ENCODE measurements around the gene SLC34A3. TPM values are rescaled to one million over a fixed set of nuclear protein-coding genes. Genes with fewer than 3 reads are reported as not detected.

The SLC34A3 gene
- total RNA-seq: not detected

- TF ChIP-seq, protein P1, sequence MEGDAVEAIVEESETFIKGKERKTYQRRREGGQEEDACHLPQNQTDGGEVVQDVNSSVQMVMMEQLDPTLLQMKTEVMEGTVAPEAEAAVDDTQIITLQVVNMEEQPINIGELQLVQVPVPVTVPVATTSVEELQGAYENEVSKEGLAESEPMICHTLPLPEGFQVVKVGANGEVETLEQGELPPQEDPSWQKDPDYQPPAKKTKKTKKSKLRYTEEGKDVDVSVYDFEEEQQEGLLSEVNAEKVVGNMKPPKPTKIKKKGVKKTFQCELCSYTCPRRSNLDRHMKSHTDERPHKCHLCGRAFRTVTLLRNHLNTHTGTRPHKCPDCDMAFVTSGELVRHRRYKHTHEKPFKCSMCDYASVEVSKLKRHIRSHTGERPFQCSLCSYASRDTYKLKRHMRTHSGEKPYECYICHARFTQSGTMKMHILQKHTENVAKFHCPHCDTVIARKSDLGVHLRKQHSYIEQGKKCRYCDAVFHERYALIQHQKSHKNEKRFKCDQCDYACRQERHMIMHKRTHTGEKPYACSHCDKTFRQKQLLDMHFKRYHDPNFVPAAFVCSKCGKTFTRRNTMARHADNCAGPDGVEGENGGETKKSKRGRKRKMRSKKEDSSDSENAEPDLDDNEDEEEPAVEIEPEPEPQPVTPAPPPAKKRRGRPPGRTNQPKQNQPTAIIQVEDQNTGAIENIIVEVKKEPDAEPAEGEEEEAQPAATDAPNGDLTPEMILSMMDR (IDR thresholded peaks at IDR 0.05; ENCODE audit: low read depth): no peak
Observed at GRCh38 chr9:137230705-137231371, at the start of gene SLC34A3. Gene SLC34A3, plus strand, starts transcription at chr9:137230901. Its CDS starts 802 bp downstream, at chr9:137231703.

- TF ChIP-seq, protein P1 (IDR thresholded peaks at IDR 0.05; ENCODE audit: low read depth): no peak
Observed at GRCh38 chr9:137181680-137182079, 49.0 kb upstream of the SLC34A3 start.

DNA sequence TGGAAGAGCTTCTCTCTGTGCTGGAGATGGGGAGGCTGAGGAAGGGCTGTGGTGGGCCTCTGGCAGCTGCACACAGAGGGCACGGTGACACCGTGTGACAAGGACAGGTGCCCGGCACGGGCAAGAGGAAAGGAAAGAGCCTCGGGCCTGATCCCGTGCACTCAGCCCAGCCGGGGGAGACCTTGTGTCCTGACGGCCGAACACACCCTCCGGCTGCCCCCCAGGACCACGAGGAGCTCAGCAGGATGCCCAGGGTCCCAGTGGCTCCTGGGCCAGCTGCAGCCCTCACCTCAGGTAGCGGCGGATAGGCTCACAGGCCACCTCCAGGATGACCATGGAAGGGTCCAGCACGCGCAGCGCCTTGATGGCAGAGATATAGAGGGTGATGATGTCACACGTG is 47.9 kb upstream of the SLC34A3 start:
- TF ChIP-seq, protein P1 (IDR thresholded peaks at IDR 0.05; ENCODE audit: low read depth): no peak

GRCh38 chr9:137183980-137184595 is 46.6 kb upstream of the SLC34A3 start:
- TF ChIP-seq, protein P1 (IDR thresholded peaks at IDR 0.05; ENCODE audit: low read depth): no peak

GRCh38 chr9:137184881-137185660 is 45.6 kb upstream of the SLC34A3 start:
- TF ChIP-seq, protein P1 (IDR thresholded peaks at IDR 0.05; ENCODE audit: low read depth): no peak

- TF ChIP-seq, protein P1 (IDR thresholded peaks at IDR 0.05; ENCODE audit: low read depth): no peak
Observed at GRCh38 chr9:137185921-137186320, 44.8 kb upstream of the SLC34A3 start.

- TF ChIP-seq, protein P1 (IDR thresholded peaks at IDR 0.05; ENCODE audit: low read depth): no peak
Observed at GRCh38 chr9:137186385-137186784, 44.3 kb upstream of the SLC34A3 start.

All from subcutaneous adipose tissue (tissue), 4 donors.